HG03575 (cell line): Measurements from ENCODE around the gene PTK6.

Source experiments
- ATAC-seq: cut with Tn5 transposase; IDR thresholded peaks from one replicate; pipeline ENCODE4 v1.9.1; 2021; ENCODE audit not compliant: unreplicated experiment, insufficient number of reproducible peaks, low FRiP score; ENCODE audit errors: extremely low read depth

Gene PTK6

DNA sequence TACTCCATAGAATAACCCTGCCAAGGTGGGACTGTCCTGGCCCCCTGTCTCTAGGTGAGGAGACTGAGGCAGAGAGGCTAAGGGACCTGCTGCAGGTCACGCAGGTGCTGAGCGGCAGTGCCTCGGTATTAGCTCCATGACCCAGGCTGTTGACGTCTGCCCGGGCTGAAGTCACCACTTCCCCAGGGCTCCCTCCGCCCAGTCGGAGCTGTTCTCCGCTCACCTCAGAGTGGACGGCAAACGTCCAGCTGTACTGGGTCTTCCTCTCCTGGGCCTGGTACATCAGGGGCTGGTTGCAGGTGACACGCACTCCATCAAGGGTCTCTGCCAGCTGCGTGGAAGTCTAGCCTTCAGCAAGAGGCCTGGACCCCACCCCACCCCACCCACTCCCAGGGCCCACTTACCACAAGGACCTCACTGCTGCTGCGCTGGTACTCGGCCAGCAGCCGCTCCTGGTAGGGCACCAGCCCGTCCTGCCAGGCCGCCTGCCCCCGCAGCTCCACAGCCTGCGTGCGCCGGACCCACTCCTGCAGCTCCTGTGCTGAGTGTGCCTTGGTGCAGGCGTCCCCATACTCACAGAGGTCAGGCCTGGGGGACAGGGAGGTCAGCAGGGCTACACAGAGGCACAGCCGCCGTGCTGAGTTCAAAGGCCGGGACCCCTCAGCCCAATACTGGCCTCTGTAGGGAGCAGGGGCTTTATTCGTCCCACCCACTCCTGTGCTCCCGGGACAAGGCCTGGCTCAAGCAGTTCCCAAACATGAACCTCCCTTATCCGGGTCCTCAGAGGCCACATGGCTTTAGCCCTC, 33.3 kb upstream of the PTK6 start:
- no peak for ATAC-seq

DNA sequence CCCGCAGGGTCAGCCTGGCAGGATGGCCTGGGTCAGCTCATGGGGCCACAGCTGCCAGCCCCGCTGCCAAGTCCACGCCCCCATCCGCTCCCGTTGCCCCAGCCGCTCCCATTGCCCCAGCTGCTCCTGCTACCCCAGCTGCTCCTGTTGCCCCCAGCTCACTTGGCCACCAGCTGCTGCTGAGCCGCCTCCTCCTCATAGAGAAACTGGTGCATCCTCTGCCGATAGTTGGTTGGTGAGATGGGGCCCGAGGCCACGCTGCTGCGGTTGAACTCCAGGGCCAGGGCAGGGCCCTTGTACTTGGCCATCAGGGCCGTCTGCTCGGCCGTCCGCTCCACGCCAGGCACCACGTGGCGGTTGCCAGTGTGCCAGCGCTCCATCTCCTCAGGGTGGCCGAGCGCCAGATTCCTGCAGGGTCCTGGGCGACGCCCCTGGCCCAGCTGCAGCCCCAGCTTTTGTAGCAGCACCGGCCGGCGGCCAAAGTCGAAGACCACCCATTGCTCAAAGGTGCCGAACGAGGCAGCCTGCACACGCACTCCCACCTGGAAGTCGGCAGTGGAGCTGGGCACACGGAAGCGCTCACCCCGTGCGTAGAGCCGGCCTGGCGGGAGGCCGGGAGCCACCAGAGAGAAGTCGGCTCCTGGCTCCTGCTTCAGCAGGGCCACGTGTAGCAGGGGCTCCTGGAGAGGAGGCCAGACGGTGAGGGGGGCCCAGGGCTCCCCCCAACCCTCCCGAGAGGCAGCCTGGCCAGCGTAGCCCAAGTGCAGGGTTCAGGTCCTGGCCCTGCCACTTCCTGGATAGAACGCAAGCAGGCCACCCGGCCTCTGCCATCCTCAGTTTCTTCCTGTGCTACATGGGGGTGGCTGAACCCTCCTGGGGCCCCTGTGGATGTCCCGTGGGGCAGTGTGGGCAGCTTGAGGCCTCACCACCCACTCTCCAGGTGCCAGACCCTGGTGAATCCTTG, 32.1 kb upstream of the PTK6 start:
- ATAC-seq, result no peak

DNA sequence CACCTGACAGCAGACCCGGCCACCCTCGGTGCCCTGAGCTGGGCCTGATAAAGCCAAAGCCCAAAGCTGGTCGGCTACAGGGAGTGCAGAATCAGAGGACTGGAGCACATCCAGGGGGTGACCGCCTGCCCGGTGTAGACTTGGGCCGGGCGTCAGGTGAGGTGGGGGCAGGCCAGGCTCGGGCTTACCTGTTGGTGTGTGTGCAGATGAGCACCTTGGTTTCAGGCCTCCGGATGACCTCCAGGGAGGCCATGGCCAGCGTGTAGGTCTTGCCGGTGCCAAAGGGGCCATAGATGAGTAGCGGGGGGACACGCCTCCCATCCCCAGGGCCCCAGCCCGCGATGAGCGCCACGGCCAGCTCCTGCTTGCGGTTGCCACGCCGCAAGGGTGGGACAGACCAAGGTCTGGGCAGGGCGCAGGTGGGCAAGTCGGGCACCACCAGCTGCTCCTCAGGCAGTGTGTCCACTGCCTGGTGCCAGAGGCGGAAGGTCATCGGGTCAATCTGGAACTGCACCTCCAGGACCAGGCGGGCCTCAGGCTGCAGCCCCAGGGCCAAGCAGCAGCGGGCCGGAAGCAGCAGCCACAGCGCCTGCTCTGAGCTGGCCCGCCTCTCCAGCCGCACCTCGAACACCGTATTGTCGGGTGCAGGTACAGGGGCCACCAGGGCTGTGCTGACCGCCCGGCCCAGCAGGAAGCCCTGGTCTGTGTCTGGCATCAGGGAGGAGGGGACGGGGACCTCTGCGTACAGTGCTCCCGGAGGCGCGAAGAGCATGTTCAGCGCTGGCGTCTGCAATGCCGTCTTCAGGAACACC, 31.2 kb upstream of the PTK6 start:
- no peak for ATAC-seq

DNA sequence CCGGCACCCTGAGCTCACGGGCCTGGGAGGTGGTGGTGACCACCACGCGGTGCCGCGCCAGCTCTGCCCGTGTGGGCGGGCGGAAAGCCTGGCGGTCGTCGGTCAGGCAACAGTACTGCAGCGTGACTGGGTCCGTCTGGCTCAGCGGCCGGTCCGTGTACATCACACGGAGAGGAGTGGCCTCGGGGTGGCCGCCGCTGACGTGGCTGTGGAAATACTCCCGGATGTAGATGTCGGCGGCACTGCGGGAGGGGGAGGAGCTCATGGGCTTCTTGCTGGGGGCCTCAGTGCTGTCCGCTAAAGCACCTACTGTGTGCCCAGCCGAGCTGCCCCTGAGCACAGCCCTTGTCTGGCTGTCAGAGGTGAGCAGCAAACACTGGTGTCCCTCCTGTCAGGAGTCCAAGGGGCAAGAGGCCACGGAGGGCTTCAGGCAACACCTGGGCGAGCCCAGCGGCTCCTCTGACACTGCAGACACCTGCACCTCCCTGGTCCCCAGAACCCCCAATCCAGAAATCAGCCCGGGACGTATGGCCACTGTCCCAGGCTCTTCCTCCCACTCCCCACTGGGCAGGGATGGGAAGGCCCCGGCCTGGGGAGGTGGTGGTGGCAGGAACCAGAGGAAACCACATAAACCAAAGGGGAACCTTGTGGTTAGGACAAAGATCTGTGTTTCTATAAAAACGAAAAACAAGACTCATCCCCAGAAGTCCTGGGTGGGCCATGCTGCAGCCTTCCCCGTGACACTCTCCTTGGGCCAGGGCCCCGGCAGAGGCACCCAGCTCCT, 30.4 kb upstream of the PTK6 start:
- no peak for ATAC-seq

DNA sequence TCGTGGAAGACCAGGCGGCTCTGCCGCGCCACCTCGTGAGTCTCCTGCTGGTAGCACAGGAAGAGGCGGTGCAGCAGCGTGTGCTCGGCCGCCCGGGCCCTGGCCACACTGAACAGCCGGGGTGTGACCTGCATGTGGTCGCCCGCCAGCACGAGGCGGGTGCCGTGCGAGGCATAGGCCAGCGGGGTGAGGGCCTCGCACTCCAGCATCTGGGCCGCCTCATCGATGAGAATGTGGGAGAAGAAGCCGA, 29.9 kb upstream of the PTK6 start:
- ATAC-seq, result no peak

DNA sequence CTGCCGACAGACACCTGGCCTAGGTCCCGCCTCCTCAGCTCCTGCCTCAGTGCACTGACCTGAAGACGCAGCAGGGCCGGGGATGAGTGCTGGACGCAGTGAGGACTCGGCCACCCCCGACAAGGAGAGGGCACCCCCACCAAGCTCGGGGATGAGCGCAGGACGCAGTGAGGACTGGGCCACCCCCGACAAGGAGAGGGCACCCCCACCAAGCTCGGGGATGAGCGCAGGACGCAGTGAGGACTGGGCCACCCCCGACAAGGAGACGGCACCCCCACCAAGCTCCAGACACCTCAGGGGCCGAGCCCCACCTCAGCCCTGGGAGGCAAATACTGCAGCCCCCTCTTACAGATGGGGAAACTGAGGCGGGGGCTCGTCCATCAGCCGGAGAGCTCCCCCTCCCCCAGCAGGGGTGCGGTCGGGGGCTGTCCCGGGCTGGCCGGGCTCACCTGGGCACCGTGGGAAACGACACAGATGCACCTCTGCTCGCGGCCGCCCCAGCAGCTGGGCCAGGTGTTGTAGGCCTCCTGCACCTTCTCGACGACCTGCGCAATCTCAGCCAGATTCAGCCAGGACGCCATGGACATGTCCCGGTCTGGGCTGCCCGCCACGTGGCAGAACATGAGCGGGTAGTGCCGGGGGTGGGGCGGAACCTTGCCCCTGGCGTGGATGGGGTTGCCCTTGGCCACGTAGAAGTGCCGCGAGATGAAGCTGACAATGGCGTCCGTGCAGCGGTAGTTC, 29.4 kb upstream of the PTK6 start:
- ATAC-seq, result no peak

DNA sequence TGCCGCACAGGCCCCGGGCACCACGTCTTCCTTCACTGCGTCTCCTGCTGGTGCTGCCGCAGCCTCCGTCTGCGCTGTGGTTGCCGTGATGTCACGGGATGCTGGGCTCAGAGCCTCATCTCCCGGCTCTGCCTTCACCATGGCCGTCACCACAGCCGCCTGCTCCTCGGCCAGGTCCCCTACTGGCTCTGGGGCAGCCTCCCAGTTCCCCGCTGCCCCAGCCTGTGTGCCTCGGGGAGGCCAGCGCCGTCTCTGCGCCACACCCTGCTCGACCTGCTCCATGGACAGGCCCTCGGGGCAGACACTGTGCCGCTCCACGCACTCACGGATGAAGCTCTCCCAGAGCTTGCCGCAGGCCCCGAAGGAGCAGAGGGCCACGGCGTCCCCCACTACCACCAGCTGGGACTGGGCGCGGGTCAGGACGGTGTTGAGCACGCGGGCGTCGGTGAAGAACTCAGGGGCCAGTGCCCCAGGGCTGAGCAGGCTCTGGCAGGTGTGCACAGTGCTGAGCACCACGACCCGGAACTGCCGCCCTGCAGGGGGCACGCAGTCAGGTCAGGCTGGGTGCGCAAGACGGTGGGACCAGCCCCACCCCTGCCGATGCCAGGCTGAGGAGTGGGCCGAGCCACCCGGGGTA, 28.6 kb upstream of the PTK6 start:
- no peak for ATAC-seq

DNA sequence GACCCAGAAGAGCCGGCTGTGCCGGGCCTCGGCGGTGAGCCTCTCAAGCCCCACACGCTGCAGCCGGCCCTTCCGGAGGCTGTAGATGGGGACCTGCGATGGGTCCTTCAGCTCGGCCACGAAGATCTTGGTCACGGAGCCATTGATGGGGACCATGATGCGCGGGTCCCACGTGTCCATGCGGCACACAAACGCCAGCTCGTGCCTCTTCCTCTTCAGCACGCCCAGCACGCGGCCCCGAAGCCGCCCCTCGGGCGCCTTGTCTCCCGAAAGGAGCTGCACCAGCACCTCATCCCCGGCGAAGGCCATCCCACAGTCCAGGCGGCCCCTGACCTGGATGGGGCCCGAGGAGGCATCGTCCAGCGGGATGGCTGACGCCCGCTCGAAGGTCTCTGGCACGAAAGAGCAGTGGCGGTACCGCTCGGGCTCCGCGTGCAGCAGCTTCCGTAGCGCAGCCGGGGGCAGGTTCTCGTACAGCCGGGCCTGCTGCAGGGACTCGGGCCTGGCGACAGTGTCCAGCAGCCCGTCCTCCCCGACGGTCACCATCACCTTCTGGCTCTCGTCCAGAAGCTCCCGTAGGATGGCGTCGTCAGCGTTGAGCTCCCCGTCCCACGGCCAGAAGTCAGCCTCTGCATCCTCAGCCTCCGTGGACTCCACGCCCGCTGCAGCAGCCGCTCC, 28.0 kb upstream of the PTK6 start:
- no peak for ATAC-seq

DNA sequence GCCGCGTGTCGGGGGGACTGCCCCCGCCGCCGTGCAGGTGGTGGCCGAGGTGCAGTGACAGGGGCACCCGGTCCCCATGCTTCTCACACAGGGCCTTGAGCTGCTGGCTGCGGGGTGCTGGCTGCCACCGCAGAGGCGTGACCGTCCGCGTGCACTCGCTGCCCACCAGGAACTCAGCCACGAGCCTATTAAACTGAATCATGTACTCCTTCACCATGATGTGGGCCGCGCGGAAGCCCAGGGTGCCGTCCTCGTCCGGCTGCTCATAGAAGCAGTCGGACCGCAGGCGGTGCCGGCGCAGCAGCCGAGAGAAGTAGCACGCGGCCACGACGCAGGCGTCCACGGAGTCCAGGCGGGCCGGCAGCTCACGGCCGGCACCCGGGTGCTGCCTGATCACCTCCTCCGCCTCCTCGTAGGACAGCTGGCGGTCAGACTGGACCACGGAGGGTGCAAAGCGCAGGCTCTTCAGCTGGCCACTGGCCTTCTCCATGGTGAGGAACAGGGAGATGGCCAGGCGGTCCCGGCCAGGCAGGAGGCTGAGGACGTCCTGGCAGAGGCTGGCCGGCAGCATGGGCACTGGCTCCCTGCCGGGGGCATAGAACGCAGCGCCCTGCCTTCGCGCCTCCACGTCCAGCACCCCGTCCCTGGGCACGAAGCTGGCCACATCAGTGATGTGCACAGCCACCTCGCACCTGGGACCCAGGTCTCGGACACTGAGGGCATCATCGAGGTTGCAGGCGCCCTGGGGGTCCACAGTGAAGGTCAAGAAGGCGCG, 27.0 kb upstream of the PTK6 start:
- ATAC-seq, result no peak

DNA sequence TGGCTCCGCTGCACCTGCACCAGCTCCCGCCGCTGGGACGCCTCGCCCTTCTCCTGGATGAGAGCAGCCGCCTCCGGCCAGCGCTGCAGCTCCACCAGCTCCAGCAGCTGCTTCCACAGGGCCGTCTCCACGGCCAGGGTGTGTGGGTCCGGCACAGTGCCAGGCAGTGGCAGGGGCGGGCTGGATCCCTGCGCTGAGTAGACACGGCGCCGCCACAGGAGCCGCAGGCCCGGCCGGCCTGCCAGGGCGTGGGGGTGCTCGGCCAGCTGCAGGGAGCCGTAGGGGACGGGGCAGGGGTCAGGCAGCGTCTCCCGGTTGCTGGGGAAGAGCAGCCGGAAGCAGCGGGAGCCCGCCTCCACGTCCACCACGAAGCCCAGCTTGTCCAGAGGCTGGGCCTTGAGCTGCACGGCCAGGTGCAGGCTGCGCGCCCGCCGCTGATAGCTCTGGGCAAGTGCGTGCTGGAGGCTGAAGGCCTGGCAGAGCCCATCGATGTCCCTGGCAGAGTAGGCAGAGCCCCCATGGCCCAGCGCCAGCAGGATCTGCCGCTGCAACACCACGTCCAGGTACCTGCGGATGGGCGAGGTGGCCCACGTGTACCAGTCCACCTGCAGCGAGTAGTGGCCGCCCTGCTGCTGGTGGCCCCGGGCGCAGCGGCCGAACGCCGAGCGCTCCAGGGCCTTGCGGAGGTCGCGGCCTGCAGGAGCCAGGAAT, 26.2 kb upstream of the PTK6 start:
- ATAC-seq, result no peak

DNA sequence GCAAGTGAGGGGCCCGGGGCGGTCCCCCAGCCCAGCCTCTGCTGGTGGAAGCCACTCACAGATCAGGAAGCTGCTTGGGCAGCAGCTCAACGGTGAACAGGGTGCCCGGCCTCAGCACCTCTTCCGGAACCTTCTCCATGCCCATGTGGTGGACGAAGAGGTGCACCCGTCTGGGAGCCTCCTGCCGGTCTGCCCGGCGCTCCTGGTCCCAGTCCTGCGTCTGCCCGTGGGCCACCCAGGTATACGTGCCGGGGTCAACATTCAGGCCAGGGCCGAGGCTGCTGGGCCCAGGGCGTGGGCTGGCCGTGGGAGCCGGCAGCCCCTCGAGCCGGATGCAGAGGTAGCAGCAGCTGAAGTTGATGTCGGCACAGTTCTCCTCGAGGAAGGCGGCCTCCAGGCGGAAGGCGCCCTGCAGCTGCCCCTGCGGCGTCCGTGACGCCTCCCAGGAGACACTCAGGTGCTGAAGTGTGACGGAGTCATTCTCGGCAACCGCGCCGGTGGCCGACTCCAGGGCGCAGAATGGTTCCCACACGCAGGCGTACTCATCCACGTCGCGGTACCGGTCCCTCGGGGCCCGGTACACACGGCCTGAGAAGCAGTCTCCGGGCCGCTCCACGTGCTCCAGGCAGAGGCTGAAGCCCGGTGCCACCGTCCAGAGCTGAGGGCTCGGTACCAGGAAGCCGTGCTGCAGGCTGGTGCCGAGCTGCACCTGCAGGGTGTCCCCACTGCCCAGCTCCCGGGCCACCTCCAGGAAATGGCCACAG, 25.5 kb upstream of the PTK6 start:
- no peak for ATAC-seq

DNA sequence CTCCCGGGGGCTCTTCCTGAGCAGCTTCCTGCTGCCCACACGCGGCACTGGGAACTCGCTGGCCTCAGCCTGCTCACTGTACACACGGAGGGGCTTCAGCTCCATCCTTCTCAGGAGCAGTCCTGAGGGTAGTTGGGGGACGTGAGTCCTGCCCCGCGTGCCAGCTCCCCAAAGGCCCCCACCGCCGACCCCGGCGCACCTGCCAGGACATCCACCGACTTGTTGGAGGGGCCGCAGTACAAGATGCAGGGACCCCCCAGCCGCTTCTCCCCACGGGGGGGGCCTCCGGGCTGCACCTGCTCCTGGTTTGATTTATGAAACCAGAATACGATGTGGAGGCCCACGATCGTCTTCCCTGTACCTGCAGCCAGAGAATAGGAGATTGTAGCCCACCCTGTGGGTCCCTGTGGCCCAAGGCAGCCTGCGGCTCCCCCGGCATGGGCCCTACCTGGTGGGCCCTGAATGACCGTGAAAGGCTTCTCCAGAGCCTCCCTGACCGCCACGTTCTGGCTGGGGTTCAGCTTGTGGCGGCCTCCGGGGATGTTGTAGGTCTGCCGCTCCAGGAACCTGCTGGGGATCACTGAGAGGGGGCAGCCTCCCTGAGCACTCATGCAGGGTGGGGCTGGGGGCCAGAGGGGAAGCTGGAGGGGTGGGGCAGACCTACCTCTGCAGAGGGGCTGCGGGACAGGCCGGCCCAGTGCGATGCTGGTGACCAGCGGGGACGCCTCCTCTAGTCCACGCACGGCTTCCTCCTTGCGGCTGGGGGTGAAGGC, 24.6 kb upstream of the PTK6 start:
- ATAC-seq, result no peak

DNA sequence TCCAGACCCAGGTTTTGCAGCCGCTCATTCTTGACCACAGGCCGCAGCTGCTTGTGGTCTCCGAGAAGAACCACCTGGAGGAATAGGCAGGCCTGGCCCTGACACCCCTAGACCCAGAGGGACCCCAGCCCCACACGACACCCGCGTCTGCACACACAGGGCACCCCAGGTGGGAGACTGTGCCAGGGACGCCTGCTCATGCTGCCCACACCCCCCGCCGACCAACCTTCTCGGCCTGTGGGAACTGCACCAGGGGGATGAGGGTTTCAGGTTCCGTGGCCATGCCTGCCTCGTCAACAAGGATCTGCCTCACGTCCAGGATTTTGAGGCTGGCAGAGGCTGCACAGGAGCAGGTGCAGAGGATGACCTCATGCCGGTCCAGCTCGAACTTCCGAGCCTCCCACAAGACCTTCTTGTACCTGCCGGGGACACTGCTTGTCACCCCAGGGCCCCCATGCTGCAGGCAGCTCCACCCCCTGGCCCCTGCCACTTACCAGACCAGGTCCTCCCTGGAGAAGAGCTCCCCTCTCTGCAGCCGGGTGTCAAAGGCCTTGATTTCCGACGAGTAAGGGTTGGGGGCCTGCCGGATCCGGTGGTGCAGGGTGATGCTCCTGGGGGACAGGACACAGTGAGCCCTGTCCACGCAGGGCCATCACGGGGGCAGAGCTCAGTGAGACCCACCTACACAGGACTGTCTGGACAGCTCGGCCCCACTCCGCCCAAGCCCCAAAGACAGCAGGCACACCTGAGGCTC, 23.9 kb upstream of the PTK6 start:
- no peak for ATAC-seq

DNA sequence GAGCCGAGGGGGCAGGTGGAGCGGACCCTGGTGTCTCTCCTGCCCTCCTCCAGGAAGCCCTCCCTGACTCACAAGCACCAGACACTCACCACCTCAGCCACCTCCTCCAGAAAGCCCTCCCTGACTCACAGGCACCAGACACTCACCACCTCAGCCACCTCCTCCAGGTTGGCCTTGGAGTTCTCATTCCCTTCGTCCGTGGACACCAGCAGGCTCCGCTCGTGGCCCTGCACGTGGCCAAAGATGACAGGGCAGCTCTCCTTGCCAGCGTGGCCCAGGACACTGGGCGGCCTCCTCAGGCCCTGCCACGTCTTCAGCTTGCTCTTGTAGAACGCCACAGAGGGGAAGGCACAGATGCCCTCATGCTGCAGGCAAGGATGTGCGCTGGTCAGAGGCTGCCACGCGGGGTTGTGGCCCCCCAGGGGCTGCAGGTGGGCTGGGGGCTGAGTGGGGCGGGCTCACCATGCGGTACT, 23.2 kb upstream of the PTK6 start:
- ATAC-seq, result no peak
